Neural progenitor cell (in vitro differentiated cells): ENCODE results near the gene ZNF148. TPM values are rescaled to one million over a fixed set of nuclear protein-coding genes. Genes with fewer than 3 reads are reported as not detected.

ENCODE experiments used
- DNase-seq: peaks from one replicate; pipeline ENCODE4 v3.0.0-alpha.2; 2016; ENCODE audit warnings: low spot score
- H2AFZ ChIP-seq: fragments of 200-600 bp; sonication (generic); replicated peaks from 2 replicates; pipeline ENCODE4 v1.6.1; 2016; ENCODE audit warnings: antibody characterized with exemption
- H3F3A ChIP-seq: fragments of 200-600 bp; sonication (generic); 2 replicates; pipeline ENCODE4 v1.6.1; 2016; ENCODE audit warnings: antibody characterized with exemption, low read depth
- H3K27ac ChIP-seq: fragments of 200-600 bp; sonication (generic); 2 replicates; pipeline ENCODE4 v1.5.1; 2016; ENCODE audit warnings: mild to moderate bottlenecking
- H3K27me3 ChIP-seq: fragments of 200-600 bp; sonication (generic); 2 replicates; pipeline ENCODE4 v1.6.1; 2016; ENCODE audit warnings: mild to moderate bottlenecking, moderate library complexity
- H3K36me3 ChIP-seq: fragments of 200-600 bp; sonication (generic); 2 replicates; pipeline ENCODE4 v1.5.1; 2016
- H3K4me1 ChIP-seq: fragments of 200-600 bp; sonication (generic); 2 replicates; pipeline ENCODE4 v1.6.1; 2016; ENCODE audit warnings: mixed run types
- H3K4me2 ChIP-seq: fragments of 200-600 bp; sonication (generic); 2 replicates; pipeline ENCODE4 v1.6.1; 2016
- H3K4me3 ChIP-seq: fragments of 200-600 bp; sonication (generic); 2 replicates; pipeline ENCODE4 v1.5.1; 2016
- H3K79me2 ChIP-seq: fragments of 200-600 bp; sonication (generic); 2 replicates; pipeline ENCODE4 v1.6.1; 2016; ENCODE audit warnings: low read depth
- H3K9ac ChIP-seq: fragments of 200-600 bp; sonication (generic); 2 replicates; pipeline ENCODE4 v1.6.1; 2016
- H3K9me3 ChIP-seq: fragments of 200-600 bp; sonication (generic); 2 replicates; pipeline ENCODE4 v1.5.1; 2016; ENCODE audit warnings: low read depth
- H4K20me1 ChIP-seq: fragments of 200-600 bp; sonication (generic); 2 replicates; pipeline ENCODE4 v1.6.1; 2016; ENCODE audit warnings: low read depth
- H3K27ac Mint-ChIP-seq: 3 replicates; pipeline ENCODE4 v1.8.0; 2021; ENCODE audit warnings: mixed read lengths
- H3K27me3 Mint-ChIP-seq: 2 replicates; pipeline ENCODE4 v1.8.0; 2022; ENCODE audit warnings: low read depth, mild to moderate bottlenecking, inconsistent platforms, moderate library complexity, mixed read lengths; ENCODE audit not compliant: insufficient read depth
- H3K36me3 Mint-ChIP-seq: 3 replicates; pipeline ENCODE4 v1.8.0; 2021; ENCODE audit warnings: mixed read lengths
- H3K4me1 Mint-ChIP-seq: 3 replicates; pipeline ENCODE4 v1.8.0; 2021; ENCODE audit warnings: mixed read lengths
- H3K4me3 Mint-ChIP-seq: 3 replicates; pipeline ENCODE4 v1.8.0; 2021; ENCODE audit warnings: mild to moderate bottlenecking, moderate library complexity, mixed read lengths
- H3K9me3 Mint-ChIP-seq: 3 replicates; pipeline ENCODE4 v1.8.0; 2020; ENCODE audit warnings: mixed read lengths
- CTCF ChIP-seq: fragments of 200-600 bp; sonication (generic); IDR thresholded peaks from 2 replicates; pipeline ENCODE4 v1.5.1; 2017; ENCODE audit warnings: antibody characterized with exemption, mild to moderate bottlenecking
- EZH2 ChIP-seq: fragments of 200-600 bp; sonication (generic); IDR thresholded peaks from 2 replicates; pipeline ENCODE4 v1.6.1; 2017; ENCODE audit warnings: antibody characterized with exemption, mild to moderate bottlenecking, moderate library complexity
- EZH2phosphoT487 ChIP-seq: fragments of 200-600 bp; sonication (generic); IDR thresholded peaks from 2 replicates; pipeline ENCODE4 v1.6.1; 2017; ENCODE audit warnings: antibody characterized with exemption
- total RNA-seq: library from RNA; depleted of rRNA; stranded (reverse); fragments of >200 nt; gene quantifications from 2 replicates; pipeline ENCODE4 v1.2.3, GENCODE V29; 2015; ENCODE audit warnings: low replicate concordance

The ZNF148 gene
- total RNA-seq, 1 donor from 2014 or later: 37.1 TPM

- peak overlapping the region; percentile 35 for H3K4me3 ChIP-seq
- Mint-ChIP-seq H3K27ac (no peak overlapping the region), H3K9me3 (peaks cover 22% of the 10 kb centered on the region), H3K36me3 (peaks cover 33% of the 10 kb centered on the region), H3K4me1 (peaks cover 4% of the 10 kb centered on the region), H3K4me3 (peak overlapping the region; percentile 64), H3K27me3 (peaks cover 6% of the 10 kb centered on the region)
- no peak for TF ChIP-seq EZH2phosphoT487
- no peak for TF ChIP-seq EZH2
- no peak for TF ChIP-seq CTCF
- H3K9ac ChIP-seq: no peak overlapping the region
- peaks cover 100% of the 10 kb centered on the region for H3K79me2 ChIP-seq
- no peak for DNase-seq
- no peak overlapping the region for H2AFZ ChIP-seq
- no peaks in the 10 kb centered on the region for H3K27me3 ChIP-seq
- peaks cover 11% of the 10 kb centered on the region for H3F3A ChIP-seq
- H3K9me3 ChIP-seq: no peaks in the 10 kb centered on the region
- no peaks in the 10 kb centered on the region for H3K36me3 ChIP-seq
- peaks cover 4% of the 10 kb centered on the region for H3K4me1 ChIP-seq
- peaks cover 43% of the 10 kb centered on the region for H4K20me1 ChIP-seq
- peak overlapping the region; percentile 71 for H3K4me2 ChIP-seq
- H3K27ac ChIP-seq: no peak overlapping the region
Measured at GRCh38 chr3:125357837-125358236, 17.3 kb downstream of the ZNF148 start.

- H3K27me3 ChIP-seq: no peaks in the 10 kb centered on the region
- peak; percentile 54 for DNase-seq
- peak overlapping the region; percentile 44 for H3K27ac ChIP-seq
- TF ChIP-seq EZH2: no peak
- TF ChIP-seq EZH2phosphoT487: no peak
- no peak for TF ChIP-seq CTCF
- H3F3A ChIP-seq: peaks cover 11% of the 10 kb centered on the region
- H3K27ac Mint-ChIP-seq: no peak overlapping the region
- peak overlapping the region; percentile 35 for H3K4me3 ChIP-seq
- peaks cover 6% of the 10 kb centered on the region for H3K27me3 Mint-ChIP-seq
- peaks cover 24% of the 10 kb centered on the region for H3K9me3 Mint-ChIP-seq
- H3K9ac ChIP-seq: no peak overlapping the region
- peaks cover 4% of the 10 kb centered on the region for H3K4me1 Mint-ChIP-seq
- H2AFZ ChIP-seq: no peak overlapping the region
- no peaks in the 10 kb centered on the region for H3K36me3 ChIP-seq
- H4K20me1 ChIP-seq: peaks cover 36% of the 10 kb centered on the region
- H3K4me1 ChIP-seq: peaks cover 4% of the 10 kb centered on the region
- H3K9me3 ChIP-seq: no peaks in the 10 kb centered on the region
- peak overlapping the region; percentile 64 for H3K4me3 Mint-ChIP-seq
- peak overlapping the region; percentile 71 for H3K4me2 ChIP-seq
- H3K36me3 Mint-ChIP-seq: peaks cover 33% of the 10 kb centered on the region
- H3K79me2 ChIP-seq: peaks cover 100% of the 10 kb centered on the region
Measured at GRCh38 chr3:125357032-125357658, 18.0 kb downstream of the ZNF148 start.

GRCh38 chr3:125356140-125357026 lies 18.7 kb downstream of the ZNF148 start:
- no peak overlapping the region for H2AFZ ChIP-seq
- no peaks in the 10 kb centered on the region for H3K36me3 ChIP-seq
- peak overlapping the region; percentile 44 for H3K27ac ChIP-seq
- H3K27me3 ChIP-seq: no peaks in the 10 kb centered on the region
- H3K4me3 Mint-ChIP-seq: peak overlapping the region; percentile 64
- H3K9me3 ChIP-seq: no peaks in the 10 kb centered on the region
- H3K4me1 ChIP-seq: peaks cover 4% of the 10 kb centered on the region
- peaks cover 30% of the 10 kb centered on the region for H3K36me3 Mint-ChIP-seq
- peaks cover 30% of the 10 kb centered on the region for H4K20me1 ChIP-seq
- DNase-seq: no peak
- peaks cover 4% of the 10 kb centered on the region for H3K4me1 Mint-ChIP-seq
- H3F3A ChIP-seq: peaks cover 11% of the 10 kb centered on the region
- H3K9me3 Mint-ChIP-seq: peaks cover 23% of the 10 kb centered on the region
- H3K9ac ChIP-seq: no peak overlapping the region
- H3K27ac Mint-ChIP-seq: no peak overlapping the region
- H3K79me2 ChIP-seq: peaks cover 100% of the 10 kb centered on the region
- peak overlapping the region; percentile 35 for H3K4me3 ChIP-seq
- TF ChIP-seq EZH2phosphoT487: no peak
- no peak for TF ChIP-seq EZH2
- TF ChIP-seq CTCF: no peak
- peak overlapping the region; percentile 71 for H3K4me2 ChIP-seq
- H3K27me3 Mint-ChIP-seq: peaks cover 2% of the 10 kb centered on the region
